CD4-positive, alpha-beta T cell treated with Interleukin-17A for 4 hours (primary cell): Measurements from ENCODE around the gene ZNF33A.
"Not testable (repeated sequence)": the region's sequence is repeated elsewhere in the genome, so short reads cannot be mapped to it uniquely, and the experiment has no call there.

ENCODE experiments used
- DNase-seq: peaks from one replicate; pipeline ENCODE4 v3.0.0-alpha.2; 2020; ENCODE audit warnings: mixed read lengths

ZNF33A gene

GRCh38 chr10:38047666-38048065 is 37.2 kb downstream of the ZNF33A start:
- DNase-seq = no peak

GRCh38 chr10:38050212-38050611 is 39.7 kb downstream of the ZNF33A start:
- no peak for DNase-seq

GRCh38 chr10:38054361-38054797 is 43.9 kb downstream of the ZNF33A start:
- DNase-seq = no peak

- DNase-seq = not testable (repeated sequence)
Observed at GRCh38 chr10:38055274-38055894, 44.9 kb downstream of the ZNF33A start.

GRCh38 chr10:38069663-38070062 is 59.2 kb downstream of the ZNF33A start:
- DNase-seq = not testable (repeated sequence)

GRCh38 chr10:38070501-38070900 is 60.0 kb downstream of the ZNF33A start:
- DNase-seq = no peak

GRCh38 chr10:38072552-38072951 is 62.1 kb downstream of the ZNF33A start:
- no peak for DNase-seq

GRCh38 chr10:38076687-38077086 is 66.2 kb downstream of the ZNF33A start:
- no peak for DNase-seq

- not testable (repeated sequence) for DNase-seq
Observed at GRCh38 chr10:38093318-38093717, 82.8 kb downstream of the ZNF33A start.

- DNase-seq = no peak
Observed at GRCh38 chr10:38093816-38094157, 83.3 kb downstream of the ZNF33A start.

GRCh38 chr10:38094158-38094926 is 83.9 kb downstream of the ZNF33A start, which contains the start of gene ZNF37A:
ZNF37A (plus strand) TSS chr10:38094337; CDS start chr10:38096618, 2,281 bp downstream.
- DNase-seq = peak; percentile 92

- DNase-seq = peak; percentile 3
Observed at GRCh38 chr10:38094927-38095574, 84.6 kb downstream of the ZNF33A start.

- DNase-seq = no peak
Observed at GRCh38 chr10:38102880-38103279, 92.4 kb downstream of the ZNF33A start.

- DNase-seq = no peak
Observed at GRCh38 chr10:38103756-38104155, 93.3 kb downstream of the ZNF33A start.

- DNase-seq = no peak
Observed at GRCh38 chr10:38112159-38112558, 101.7 kb downstream of the ZNF33A start.
